ENCODE data around the gene ARFGAP3.

Gene ARFGAP3

DNA sequence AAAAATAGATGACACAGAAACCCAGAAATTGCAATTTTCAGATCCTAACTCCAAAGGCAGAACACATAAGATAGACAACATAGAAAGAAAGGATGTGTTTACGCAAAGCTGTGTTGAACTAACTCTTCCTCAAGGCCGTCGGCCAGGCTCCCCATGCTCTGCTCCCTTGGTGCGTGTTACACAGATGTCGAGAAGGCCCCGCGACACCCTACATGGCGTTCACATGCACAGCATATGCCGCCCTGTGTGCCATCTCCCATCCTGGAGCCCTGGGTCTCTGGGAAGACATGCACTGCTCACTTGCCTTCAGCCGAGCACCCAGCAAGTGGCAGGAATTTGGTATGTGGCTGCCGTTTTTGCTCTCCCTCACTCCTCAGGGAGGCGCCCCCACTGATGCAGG lies 47.0 kb upstream of the ARFGAP3 start (continued):
- TF ChIP-seq ZFP69B (tag by site-specific recombination; IDR thresholded peaks at IDR 0.05): no peak

GRCh38 chr22:42902875-42903510 lies 45.9 kb upstream of the ARFGAP3 start:
- no peak overlapping the region for H3K27ac ChIP-seq (ENCODE audit: extremely low read depth, low read depth, low read length)
- H3K9me3 ChIP-seq (ENCODE audit: control insufficient read depth, insufficient read depth, low read depth, low read length): no peaks in the 10 kb centered on the region
- peaks cover 0 to 25% of the 10 kb centered on the region in 2 experiments; a peak in 1 of 3 replicates for H3K36me3 ChIP-seq (ENCODE audit: control insufficient read depth in 2 of 2, insufficient read depth in 1 of 2, low read length in 2 of 2)
- H3K4me1 ChIP-seq (ENCODE audit: control insufficient read depth, insufficient read depth, low read length): 0 out of 2 replicates have a peak, but pooled peaks cover 2% of the 10 kb centered on the region
- no peak overlapping the region for H3K4me3 ChIP-seq (ENCODE audit: low read depth, low read length)
- POLR2A ChIA-PET: interaction anchor here (0.5 to 1.3 kb wide), 3 partner anchors 8 to 112 kb away, joined by 3 read pairs; partner anchors contain the start of gene PACSIN2
- TF ChIP-seq, protein P1, sequence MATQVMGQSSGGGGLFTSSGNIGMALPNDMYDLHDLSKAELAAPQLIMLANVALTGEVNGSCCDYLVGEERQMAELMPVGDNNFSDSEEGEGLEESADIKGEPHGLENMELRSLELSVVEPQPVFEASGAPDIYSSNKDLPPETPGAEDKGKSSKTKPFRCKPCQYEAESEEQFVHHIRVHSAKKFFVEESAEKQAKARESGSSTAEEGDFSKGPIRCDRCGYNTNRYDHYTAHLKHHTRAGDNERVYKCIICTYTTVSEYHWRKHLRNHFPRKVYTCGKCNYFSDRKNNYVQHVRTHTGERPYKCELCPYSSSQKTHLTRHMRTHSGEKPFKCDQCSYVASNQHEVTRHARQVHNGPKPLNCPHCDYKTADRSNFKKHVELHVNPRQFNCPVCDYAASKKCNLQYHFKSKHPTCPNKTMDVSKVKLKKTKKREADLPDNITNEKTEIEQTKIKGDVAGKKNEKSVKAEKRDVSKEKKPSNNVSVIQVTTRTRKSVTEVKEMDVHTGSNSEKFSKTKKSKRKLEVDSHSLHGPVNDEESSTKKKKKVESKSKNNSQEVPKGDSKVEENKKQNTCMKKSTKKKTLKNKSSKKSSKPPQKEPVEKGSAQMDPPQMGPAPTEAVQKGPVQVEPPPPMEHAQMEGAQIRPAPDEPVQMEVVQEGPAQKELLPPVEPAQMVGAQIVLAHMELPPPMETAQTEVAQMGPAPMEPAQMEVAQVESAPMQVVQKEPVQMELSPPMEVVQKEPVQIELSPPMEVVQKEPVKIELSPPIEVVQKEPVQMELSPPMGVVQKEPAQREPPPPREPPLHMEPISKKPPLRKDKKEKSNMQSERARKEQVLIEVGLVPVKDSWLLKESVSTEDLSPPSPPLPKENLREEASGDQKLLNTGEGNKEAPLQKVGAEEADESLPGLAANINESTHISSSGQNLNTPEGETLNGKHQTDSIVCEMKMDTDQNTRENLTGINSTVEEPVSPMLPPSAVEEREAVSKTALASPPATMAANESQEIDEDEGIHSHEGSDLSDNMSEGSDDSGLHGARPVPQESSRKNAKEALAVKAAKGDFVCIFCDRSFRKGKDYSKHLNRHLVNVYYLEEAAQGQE (tag by site-specific recombination; IDR thresholded peaks at IDR 0.05): peak; percentile 80
- TF ChIP-seq ZNF16 (tag by site-specific recombination; IDR thresholded peaks at IDR 0.05; ENCODE audit: low read depth) (no peak), ZNF133 (tag by site-specific recombination; IDR thresholded peaks at IDR 0.05) (no peak)
- CTCF ChIA-PET: interaction anchor here (0.5 to 3.2 kb wide), 6 partner anchors 11 to 410 kb away, joined by 3 to 16 read pairs (median 3); no protein-coding TSS in a partner anchor

DNA sequence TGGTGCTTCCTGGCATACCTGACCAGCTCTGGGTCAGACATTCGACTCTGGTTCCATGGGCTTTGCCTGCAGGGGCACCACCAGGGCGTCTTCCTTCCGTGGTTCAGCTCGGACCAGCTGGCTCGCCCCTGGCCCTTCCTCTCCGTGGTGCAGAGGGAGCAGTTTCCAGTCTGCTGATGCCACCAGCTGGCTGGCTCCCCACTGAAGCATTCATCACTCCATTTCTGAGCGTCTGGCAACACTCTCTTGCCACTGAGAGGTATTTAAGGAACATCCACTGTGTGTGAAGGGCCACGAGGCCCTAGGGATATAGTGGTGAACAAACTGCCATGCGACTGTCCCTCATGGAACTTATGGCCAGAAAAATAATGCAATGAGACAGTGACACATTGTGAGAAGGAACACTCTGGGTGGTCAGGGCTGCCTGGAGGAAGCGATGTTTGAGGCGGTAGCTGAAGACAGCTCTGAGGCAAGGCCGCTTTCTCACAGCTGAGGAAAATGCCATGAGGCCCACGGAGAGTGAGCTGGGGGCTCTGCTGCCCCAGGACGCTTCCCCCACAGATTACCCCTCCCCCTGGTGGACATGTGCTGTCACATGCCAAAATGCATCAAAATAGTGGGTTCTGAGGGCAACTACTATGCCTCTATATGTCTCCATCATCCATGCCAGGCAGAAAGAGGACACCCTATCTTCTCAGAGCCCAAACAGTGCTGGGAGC lies 44.9 kb upstream of the ARFGAP3 start:
- 0 out of 2 replicates have a peak, but pooled peaks cover 2% of the 10 kb centered on the region for H3K4me1 ChIP-seq (ENCODE audit: control insufficient read depth, insufficient read depth, low read length)
- no peak overlapping the region for H3K4me3 ChIP-seq (ENCODE audit: low read depth, low read length)
- POLR2A ChIA-PET: no interaction called here
- CTCF ChIA-PET: interaction anchor here (0.5 to 3.2 kb wide), 8 partner anchors 11 to 409 kb away, joined by 3 to 16 read pairs (median 3); no protein-coding TSS in a partner anchor
- no peak for TF ChIP-seq ZNF223 (tag by site-specific recombination; IDR thresholded peaks at IDR 0.05)
- TF ChIP-seq ZBTB17 (tag by site-specific recombination; IDR thresholded peaks at IDR 0.05): no peak; the same call in 1 of the 2 replicates
- TF ChIP-seq ZNF132 (tag by site-specific recombination; IDR thresholded peaks at IDR 0.05; ENCODE audit: borderline replicate concordance): no peak
- no peak for TF ChIP-seq MEIS1 (CRISPR knock-in tag; IDR thresholded peaks at IDR 0.05; ENCODE audit: borderline replicate concordance)
- TF ChIP-seq ZNF530 (tag by site-specific recombination; IDR thresholded peaks at IDR 0.05; ENCODE audit: low read depth): no peak
- no peak for TF ChIP-seq ZFP69B (tag by site-specific recombination; IDR thresholded peaks at IDR 0.05)
- TF ChIP-seq, protein P2, sequence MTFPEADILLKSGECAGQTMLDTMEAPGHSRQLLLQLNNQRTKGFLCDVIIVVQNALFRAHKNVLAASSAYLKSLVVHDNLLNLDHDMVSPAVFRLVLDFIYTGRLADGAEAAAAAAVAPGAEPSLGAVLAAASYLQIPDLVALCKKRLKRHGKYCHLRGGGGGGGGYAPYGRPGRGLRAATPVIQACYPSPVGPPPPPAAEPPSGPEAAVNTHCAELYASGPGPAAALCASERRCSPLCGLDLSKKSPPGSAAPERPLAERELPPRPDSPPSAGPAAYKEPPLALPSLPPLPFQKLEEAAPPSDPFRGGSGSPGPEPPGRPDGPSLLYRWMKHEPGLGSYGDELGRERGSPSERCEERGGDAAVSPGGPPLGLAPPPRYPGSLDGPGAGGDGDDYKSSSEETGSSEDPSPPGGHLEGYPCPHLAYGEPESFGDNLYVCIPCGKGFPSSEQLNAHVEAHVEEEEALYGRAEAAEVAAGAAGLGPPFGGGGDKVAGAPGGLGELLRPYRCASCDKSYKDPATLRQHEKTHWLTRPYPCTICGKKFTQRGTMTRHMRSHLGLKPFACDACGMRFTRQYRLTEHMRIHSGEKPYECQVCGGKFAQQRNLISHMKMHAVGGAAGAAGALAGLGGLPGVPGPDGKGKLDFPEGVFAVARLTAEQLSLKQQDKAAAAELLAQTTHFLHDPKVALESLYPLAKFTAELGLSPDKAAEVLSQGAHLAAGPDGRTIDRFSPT (tag by site-specific recombination; IDR thresholded peaks at IDR 0.05): no peak
- no peak for TF ChIP-seq KLF10 (tag by site-specific recombination; IDR thresholded peaks at IDR 0.05)
- TF ChIP-seq IKZF3 (tag by site-specific recombination; IDR thresholded peaks at IDR 0.05): no peak
- TF ChIP-seq ZNF621 (tag by site-specific recombination; IDR thresholded peaks at IDR 0.05): no peak
- TF ChIP-seq ZNF174 (tag by site-specific recombination; IDR thresholded peaks at IDR 0.05): no peak
- TF ChIP-seq ZIC2 (tag by site-specific recombination; IDR thresholded peaks at IDR 0.05): no peak
- TF ChIP-seq SCRT2 (tag by site-specific recombination; IDR thresholded peaks at IDR 0.05): no peak
- no peak for TF ChIP-seq ZNF426 (tag by site-specific recombination; IDR thresholded peaks at IDR 0.05)
- TF ChIP-seq HOXA7 (CRISPR knock-in tag; IDR thresholded peaks at IDR 0.05; ENCODE audit: borderline replicate concordance): no peak
- TF ChIP-seq ZBTB44 (tag by site-specific recombination; IDR thresholded peaks at IDR 0.05): no peak
- no peak for TF ChIP-seq ZNF677 (tag by site-specific recombination; IDR thresholded peaks at IDR 0.05)
- no peak overlapping the region for H3K27ac ChIP-seq (ENCODE audit: extremely low read depth, low read depth, low read length)
- no peaks in the 10 kb centered on the region for H3K9me3 ChIP-seq (ENCODE audit: control insufficient read depth, insufficient read depth, low read depth, low read length)
- H3K36me3 ChIP-seq (ENCODE audit: control insufficient read depth in 2 of 2, insufficient read depth in 1 of 2, low read length in 2 of 2): peaks cover 0 to 19% of the 10 kb centered on the region in 2 experiments; a peak in 1 of 3 replicates
